ENCODE measurements around the gene TFCP2L1. TPM values are rescaled to one million over a fixed set of nuclear protein-coding genes. Genes with fewer than 3 reads are reported as not detected.

The TFCP2L1 gene
- total RNA-seq, 1 donor from 2014 or later: 0.05 TPM

DNA sequence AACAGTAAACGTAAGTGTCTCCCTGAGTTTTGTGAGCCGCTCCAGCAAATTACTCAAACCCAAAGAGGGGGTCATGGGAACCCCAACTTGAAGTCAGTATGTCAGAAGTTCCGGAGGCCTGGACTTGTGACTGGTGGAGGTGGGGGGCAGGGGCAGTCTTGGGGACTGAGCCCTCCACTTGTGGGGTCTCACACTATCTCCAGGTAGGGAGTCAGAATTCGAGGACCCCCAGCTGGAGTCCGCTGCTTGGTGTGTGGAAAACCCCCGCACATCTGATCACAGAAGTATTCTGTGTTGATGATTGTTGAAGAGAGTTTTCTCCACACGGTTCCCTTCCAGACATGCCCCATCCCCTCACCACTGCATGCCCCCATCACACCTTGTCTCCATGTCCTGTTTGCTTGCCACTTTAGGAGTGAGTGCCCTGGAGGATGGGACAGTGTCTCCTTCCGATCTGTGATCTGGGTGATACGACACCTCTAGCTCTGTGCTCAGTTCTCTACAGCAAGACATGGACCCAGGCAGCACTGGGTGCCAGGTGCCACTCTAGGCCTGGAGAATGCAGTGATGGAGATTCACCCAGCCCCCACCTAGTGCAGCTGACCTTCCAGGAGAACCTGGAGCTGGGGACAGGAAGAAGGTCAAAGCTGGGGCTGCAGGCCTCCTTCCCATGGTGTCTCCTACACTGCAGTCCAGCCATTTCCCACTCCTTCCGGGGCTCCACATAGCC, 85.6 kb downstream of the TFCP2L1 start:
- no peak overlapping the region for H3K4me3 ChIP-seq (ENCODE audit: insufficient read depth, low read depth, low read length)
- no peak overlapping the region for H3K27ac ChIP-seq (ENCODE audit: low read depth, low read length)
- H3K9ac ChIP-seq (ENCODE audit: low read length): no peak overlapping the region
- peaks cover 7% of the 10 kb centered on the region for H3K4me1 ChIP-seq (ENCODE audit: insufficient read depth, low read length)
- Mint-ChIP-seq H3K4me1 (ENCODE audit: low read depth, unreplicated experiment) (peaks cover 7% of the 10 kb centered on the region), H3K27me3 (ENCODE audit: low read depth, unreplicated experiment) (peaks cover 39% of the 10 kb centered on the region), H3K27ac (ENCODE audit: unreplicated experiment) (peak overlapping the region; percentile 66), H3K36me3 (ENCODE audit: low read depth, unreplicated experiment) (no peaks in the 10 kb centered on the region), H3K4me3 (ENCODE audit: unreplicated experiment) (no peak overlapping the region), H3K9me3 (ENCODE audit: unreplicated experiment) (no peaks in the 10 kb centered on the region)
- TF ChIP-seq EZH2 (IDR thresholded peaks at IDR 0.05; ENCODE audit: insufficient read depth, low read length): no peak
- TF ChIP-seq, protein P1, sequence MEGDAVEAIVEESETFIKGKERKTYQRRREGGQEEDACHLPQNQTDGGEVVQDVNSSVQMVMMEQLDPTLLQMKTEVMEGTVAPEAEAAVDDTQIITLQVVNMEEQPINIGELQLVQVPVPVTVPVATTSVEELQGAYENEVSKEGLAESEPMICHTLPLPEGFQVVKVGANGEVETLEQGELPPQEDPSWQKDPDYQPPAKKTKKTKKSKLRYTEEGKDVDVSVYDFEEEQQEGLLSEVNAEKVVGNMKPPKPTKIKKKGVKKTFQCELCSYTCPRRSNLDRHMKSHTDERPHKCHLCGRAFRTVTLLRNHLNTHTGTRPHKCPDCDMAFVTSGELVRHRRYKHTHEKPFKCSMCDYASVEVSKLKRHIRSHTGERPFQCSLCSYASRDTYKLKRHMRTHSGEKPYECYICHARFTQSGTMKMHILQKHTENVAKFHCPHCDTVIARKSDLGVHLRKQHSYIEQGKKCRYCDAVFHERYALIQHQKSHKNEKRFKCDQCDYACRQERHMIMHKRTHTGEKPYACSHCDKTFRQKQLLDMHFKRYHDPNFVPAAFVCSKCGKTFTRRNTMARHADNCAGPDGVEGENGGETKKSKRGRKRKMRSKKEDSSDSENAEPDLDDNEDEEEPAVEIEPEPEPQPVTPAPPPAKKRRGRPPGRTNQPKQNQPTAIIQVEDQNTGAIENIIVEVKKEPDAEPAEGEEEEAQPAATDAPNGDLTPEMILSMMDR (IDR thresholded peaks at IDR 0.05; ENCODE audit: insufficient read depth, low read depth, low read length): no peak
- H3K79me2 ChIP-seq (ENCODE audit: insufficient read depth, low read length): no peaks in the 10 kb centered on the region
- no peak for FAIRE-seq
- H3K4me2 ChIP-seq (ENCODE audit: low read length): no peak overlapping the region
- no peaks in the 10 kb centered on the region for H3K36me3 ChIP-seq (ENCODE audit: insufficient read depth, low read length)
- H2AFZ ChIP-seq (ENCODE audit: low read depth, low read length): no peak overlapping the region
- H3K27me3 ChIP-seq (ENCODE audit: insufficient read depth, low read length): peaks cover 2% of the 10 kb centered on the region
- H3K9me3 ChIP-seq (ENCODE audit: insufficient read depth, low read depth, low read length): no peaks in the 10 kb centered on the region
- H4K20me1 ChIP-seq (ENCODE audit: insufficient read depth, low read length): no peaks in the 10 kb centered on the region
- DNase-seq (ENCODE audit: low read depth): no peak

- DNase-seq (ENCODE audit: low read depth) (peak; percentile 46), FAIRE-seq (no peak)
- H2AFZ ChIP-seq (ENCODE audit: low read depth, low read length): peak overlapping the region; percentile 53
- H3K4me2 ChIP-seq (ENCODE audit: low read length): peak overlapping the region; percentile 4
- no peaks in the 10 kb centered on the region for H3K9me3 ChIP-seq (ENCODE audit: insufficient read depth, low read depth, low read length)
- Mint-ChIP-seq H3K4me1 (ENCODE audit: low read depth, unreplicated experiment) (peaks cover 7% of the 10 kb centered on the region), H3K4me3 (ENCODE audit: unreplicated experiment) (no peak overlapping the region), H3K27ac (ENCODE audit: unreplicated experiment) (no peak overlapping the region), H3K36me3 (ENCODE audit: low read depth, unreplicated experiment) (no peaks in the 10 kb centered on the region), H3K27me3 (ENCODE audit: low read depth, unreplicated experiment) (peaks cover 45% of the 10 kb centered on the region), H3K9me3 (ENCODE audit: unreplicated experiment) (peaks cover 2% of the 10 kb centered on the region)
- H3K27me3 ChIP-seq (ENCODE audit: insufficient read depth, low read length): peaks cover 2% of the 10 kb centered on the region
- H3K36me3 ChIP-seq (ENCODE audit: insufficient read depth, low read length): no peaks in the 10 kb centered on the region
- peaks cover 7% of the 10 kb centered on the region for H3K4me1 ChIP-seq (ENCODE audit: insufficient read depth, low read length)
- no peak for TF ChIP-seq EZH2 (IDR thresholded peaks at IDR 0.05; ENCODE audit: insufficient read depth, low read length)
- TF ChIP-seq, protein P1 (IDR thresholded peaks at IDR 0.05; ENCODE audit: insufficient read depth, low read depth, low read length): no peak
- H3K4me3 ChIP-seq (ENCODE audit: insufficient read depth, low read depth, low read length): no peak overlapping the region
- no peak overlapping the region for H3K27ac ChIP-seq (ENCODE audit: low read depth, low read length)
- H4K20me1 ChIP-seq (ENCODE audit: insufficient read depth, low read length): no peaks in the 10 kb centered on the region
- H3K79me2 ChIP-seq (ENCODE audit: insufficient read depth, low read length): no peaks in the 10 kb centered on the region
- no peak overlapping the region for H3K9ac ChIP-seq (ENCODE audit: low read length)
These were observed 87.5 kb downstream of the TFCP2L1 start for GRCh38 chr2:121197369-121198091.

- no peaks in the 10 kb centered on the region for H4K20me1 ChIP-seq (ENCODE audit: insufficient read depth, low read length)
- TF ChIP-seq, protein P1 (IDR thresholded peaks at IDR 0.05; ENCODE audit: insufficient read depth, low read depth, low read length): no peak
- TF ChIP-seq EZH2 (IDR thresholded peaks at IDR 0.05; ENCODE audit: insufficient read depth, low read length): no peak
- no peaks in the 10 kb centered on the region for H3K79me2 ChIP-seq (ENCODE audit: insufficient read depth, low read length)
- no peak overlapping the region for H3K4me3 Mint-ChIP-seq (ENCODE audit: unreplicated experiment)
- no peak overlapping the region for H2AFZ ChIP-seq (ENCODE audit: low read depth, low read length)
- no peak for DNase-seq (ENCODE audit: low read depth)
- no peak overlapping the region for H3K27ac Mint-ChIP-seq (ENCODE audit: unreplicated experiment)
- H3K9ac ChIP-seq (ENCODE audit: low read length): no peak overlapping the region
- no peak for FAIRE-seq
- no peaks in the 10 kb centered on the region for H3K36me3 Mint-ChIP-seq (ENCODE audit: low read depth, unreplicated experiment)
- H3K4me1 ChIP-seq (ENCODE audit: insufficient read depth, low read length): peaks cover 7% of the 10 kb centered on the region
- peaks cover 7% of the 10 kb centered on the region for H3K4me1 Mint-ChIP-seq (ENCODE audit: low read depth, unreplicated experiment)
- no peak overlapping the region for H3K4me3 ChIP-seq (ENCODE audit: insufficient read depth, low read depth, low read length)
- no peaks in the 10 kb centered on the region for H3K9me3 ChIP-seq (ENCODE audit: insufficient read depth, low read depth, low read length)
- H3K27ac ChIP-seq (ENCODE audit: low read depth, low read length): no peak overlapping the region
- H3K36me3 ChIP-seq (ENCODE audit: insufficient read depth, low read length): no peaks in the 10 kb centered on the region
- H3K27me3 Mint-ChIP-seq (ENCODE audit: low read depth, unreplicated experiment): peaks cover 46% of the 10 kb centered on the region
- H3K4me2 ChIP-seq (ENCODE audit: low read length): no peak overlapping the region
- peaks cover 2% of the 10 kb centered on the region for H3K27me3 ChIP-seq (ENCODE audit: insufficient read depth, low read length)
- peaks cover 2% of the 10 kb centered on the region for H3K9me3 Mint-ChIP-seq (ENCODE audit: unreplicated experiment)
These were observed 88.2 kb downstream of the TFCP2L1 start for GRCh38 chr2:121196849-121197155.
